Cardiac muscle cell (in vitro differentiated cells and primary cell): ENCODE data around the gene IFT81. TPM values are rescaled to one million over a fixed set of nuclear protein-coding genes. Genes with fewer than 3 reads are reported as not detected.

Experiments used
- DNase-seq, 2 donors: peaks; one replicate each; pipeline versions ENCODE4 v3.0.0 to v3.0.0-alpha.2; 2010 to 2017; ENCODE audit warnings: low read depth in 1 of 2, low spot score in 1 of 2
- H3K27ac ChIP-seq: fragments of 200-600 bp; sonication (generic); 2 replicates; pipeline ENCODE4 v1.5.1; 2016
- H3K27me3 ChIP-seq: fragments of 200-600 bp; sonication (generic); 2 replicates; pipeline ENCODE4 v1.6.0; 2016; ENCODE audit warnings: control low read depth
- H3K36me3 ChIP-seq: fragments of 200-600 bp; sonication (generic); 2 replicates; pipeline ENCODE4 v1.5.1; 2016; ENCODE audit warnings: control low read depth
- H3K4me1 ChIP-seq: fragments of 200-600 bp; sonication (generic); 2 replicates; pipeline ENCODE4 v1.8.1; 2017; ENCODE audit warnings: low read depth, mild to moderate bottlenecking, mixed run types
- H3K4me3 ChIP-seq: fragments of 200-600 bp; sonication (generic); 2 replicates; pipeline ENCODE4 v1.5.1; 2016; ENCODE audit warnings: mild to moderate bottlenecking
- H3K9me3 ChIP-seq: fragments of 200-600 bp; sonication (generic); 2 replicates; pipeline ENCODE4 v1.5.1; 2017; ENCODE audit warnings: low read depth, mild to moderate bottlenecking, control low read depth
- CTCF ChIP-seq: IDR thresholded peaks from 2 replicates; pipeline ENCODE4 v1.5.1; 2012; ENCODE audit warnings: low read depth, mild to moderate bottlenecking, low read length
- polyA plus RNA-seq: library from polyadenylated mRNA; unstranded; fragments of >200 nt; fragmentation: Nextera tagmentation; extraction: Ambion mirVana; gene quantifications from 2 replicates; pipeline ENCODE4 v1.2.1, GENCODE V29; 2016
- total RNA-seq: library from RNA; depleted of rRNA; stranded (reverse); fragments of >200 nt; gene quantifications from 2 replicates; pipeline ENCODE4 v1.2.3, GENCODE V29; 2016

Gene IFT81
- total and polyA plus RNA-seq, 2 experiments from 2014 or later, result 30.0 to 42.6 TPM

DNA sequence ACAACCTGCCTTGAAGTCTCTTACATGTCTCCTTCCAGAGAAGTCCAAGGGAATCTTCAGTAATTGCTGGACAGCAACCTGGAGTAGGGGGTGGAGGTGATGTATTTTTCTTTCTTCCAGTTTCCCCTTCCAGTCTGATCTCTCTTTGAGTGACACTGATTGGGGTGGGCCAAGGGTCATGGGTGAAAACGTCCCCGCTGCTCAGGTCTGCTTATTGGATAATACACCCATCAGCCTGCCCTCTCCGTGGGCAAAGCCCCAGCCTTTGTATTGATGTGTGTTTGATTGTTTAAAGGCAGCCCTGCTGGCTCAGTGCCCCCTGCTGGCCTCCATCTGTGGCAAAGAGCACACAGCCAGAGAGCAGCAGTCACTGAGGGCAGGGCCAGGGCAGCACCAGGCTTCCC is 121.2 kb downstream of the IFT81 start:
- Histone ChIP-seq H3K9me3 (no peaks in the 10 kb centered on the region), H3K4me1 (peaks cover 60% of the 10 kb centered on the region), H3K4me3 (no peak overlapping the region), H3K27ac (no peak overlapping the region), H3K27me3 (no peaks in the 10 kb centered on the region), H3K36me3 (no peaks in the 10 kb centered on the region)
- TF ChIP-seq CTCF, result peak; percentile 51
- no peak for DNase-seq

DNA sequence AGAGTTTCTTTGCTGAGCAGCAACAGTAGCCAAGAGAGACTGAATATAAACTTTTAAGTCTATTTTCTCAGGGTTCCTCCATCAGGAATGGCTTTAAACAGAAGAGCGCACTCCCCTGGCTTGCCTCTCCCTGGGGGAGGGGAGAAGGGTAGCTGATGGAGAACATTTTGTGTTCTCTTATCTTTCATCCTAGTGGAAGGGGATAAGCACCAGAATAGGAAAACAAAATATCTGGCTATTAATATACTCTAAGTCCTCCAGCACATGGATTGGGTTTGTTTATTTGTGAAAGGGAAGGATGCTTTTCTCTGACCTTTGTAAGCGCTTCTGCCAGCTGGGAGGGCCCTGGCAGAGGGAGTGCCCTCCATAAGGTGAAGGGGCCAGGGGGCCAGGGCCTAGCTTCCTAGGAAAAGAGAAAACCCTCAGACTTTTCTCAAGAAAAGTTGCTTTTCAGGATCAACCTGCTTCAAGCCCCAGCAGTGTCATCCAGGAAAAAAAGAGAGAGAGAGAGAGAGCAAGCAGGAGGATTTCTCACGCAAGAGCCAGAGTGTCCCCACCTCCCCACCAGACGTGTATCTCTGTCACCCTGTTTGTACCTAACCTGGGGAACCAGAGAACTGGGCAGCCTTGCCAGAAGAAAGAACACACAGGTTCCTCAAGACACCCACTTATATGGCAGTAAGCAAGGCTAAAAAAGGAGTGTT is 122.6 kb downstream of the IFT81 start:
- Histone ChIP-seq H3K27ac (peak overlapping the region; percentile 84), H3K27me3 (no peaks in the 10 kb centered on the region), H3K4me3 (no peak overlapping the region), H3K36me3 (no peaks in the 10 kb centered on the region), H3K9me3 (no peaks in the 10 kb centered on the region), H3K4me1 (peaks cover 59% of the 10 kb centered on the region)
- DNase-seq, result no peak
- TF ChIP-seq CTCF, result no peak

DNA sequence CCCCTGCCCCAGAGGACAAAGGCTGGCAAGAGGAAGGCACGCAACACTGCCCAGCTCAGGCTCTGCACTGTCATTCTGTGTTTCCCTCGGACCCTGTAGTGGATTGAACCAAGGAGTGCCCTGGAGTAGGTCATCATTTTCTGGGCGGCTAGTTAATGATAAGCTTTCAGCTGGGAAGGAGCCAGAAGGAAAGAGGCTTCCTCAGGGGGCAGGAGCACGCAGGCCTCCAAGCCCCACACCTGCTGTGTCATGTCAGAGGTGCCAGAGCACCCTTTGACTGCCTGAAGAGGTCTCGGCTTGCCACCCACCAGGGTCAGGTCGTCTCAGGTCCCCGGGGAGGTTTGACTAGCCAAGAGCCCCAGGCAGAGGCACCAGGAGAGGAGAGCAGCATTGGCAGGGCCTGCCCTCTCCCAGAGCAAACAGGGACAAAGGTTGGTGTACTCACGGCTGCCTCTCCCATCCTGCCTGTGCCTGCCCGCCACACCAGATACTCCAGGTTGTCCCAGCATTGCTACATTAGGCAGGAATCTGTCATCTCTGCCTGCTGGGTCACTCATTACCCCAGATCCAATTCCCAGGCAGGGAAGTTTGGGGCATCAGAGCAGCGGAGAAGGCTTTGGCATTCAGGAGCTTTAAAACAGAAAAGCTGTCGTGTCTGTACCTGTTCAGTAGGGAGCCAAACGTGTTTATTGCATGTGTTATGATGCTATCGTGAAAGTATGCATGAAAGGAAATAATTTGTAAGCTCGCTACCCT is 123.4 kb downstream of the IFT81 start:
- TF ChIP-seq CTCF, result no peak
- peak overlapping the region; percentile 84 for H3K27ac ChIP-seq
- H3K4me1 ChIP-seq, result peaks cover 65% of the 10 kb centered on the region

DNA sequence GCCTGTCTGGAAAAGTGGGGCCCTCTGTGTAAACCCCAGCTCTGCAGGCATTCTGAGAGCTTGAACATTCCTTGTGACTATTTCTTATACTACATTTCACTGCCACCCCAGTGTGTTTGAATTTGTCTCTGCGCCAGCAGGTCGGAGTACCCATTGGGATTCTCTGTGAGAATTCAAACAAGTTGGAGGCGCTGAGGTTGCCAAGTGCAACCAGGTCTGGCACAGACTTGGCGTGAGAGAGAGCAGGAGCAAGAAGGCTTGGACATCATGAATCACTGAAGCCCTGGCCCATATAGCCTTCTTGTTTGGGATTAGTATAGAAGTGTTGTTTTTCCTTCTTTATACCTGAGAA is 123.9 kb downstream of the IFT81 start:
- peak overlapping the region; percentile 84 for H3K27ac ChIP-seq
- peaks cover 70% of the 10 kb centered on the region for H3K4me1 ChIP-seq

More for the DNA sequence above, 123.4 kb downstream of the IFT81 start:
- Histone ChIP-seq H3K4me3 (no peak overlapping the region), H3K9me3 (no peaks in the 10 kb centered on the region), H3K36me3 (no peaks in the 10 kb centered on the region), H3K27me3 (no peaks in the 10 kb centered on the region)
- no peak for DNase-seq

DNA sequence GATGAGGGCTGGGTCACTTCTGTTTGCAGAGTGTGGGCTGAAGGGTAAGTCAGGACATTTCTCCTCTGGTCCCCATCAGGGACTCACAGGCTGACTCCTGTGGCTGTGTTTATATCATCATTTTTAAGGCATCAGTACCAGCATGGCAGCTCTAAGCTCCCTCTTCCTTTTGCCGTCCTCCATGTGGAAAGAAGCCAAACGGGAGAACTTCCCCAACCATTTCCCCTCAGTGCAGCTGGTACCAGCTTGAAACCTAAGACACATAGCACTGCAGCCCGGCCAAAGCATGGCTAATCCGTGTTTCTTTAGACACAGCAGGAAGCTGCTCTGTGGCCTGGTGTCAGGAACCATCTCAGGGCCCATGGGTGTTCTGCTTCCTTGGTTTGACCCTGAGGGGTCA is 124.9 kb downstream of the IFT81 start:
- peak overlapping the region; percentile 11 for H3K27ac ChIP-seq
- H3K4me1 ChIP-seq, result peaks cover 72% of the 10 kb centered on the region
- no peaks in the 10 kb centered on the region for H3K27me3 ChIP-seq
- H3K4me3 ChIP-seq, result no peak overlapping the region
- H3K36me3 ChIP-seq, result no peaks in the 10 kb centered on the region
- DNase-seq, result no peak
- H3K9me3 ChIP-seq, result no peaks in the 10 kb centered on the region
- no peak for TF ChIP-seq CTCF

More for the DNA sequence above, 123.9 kb downstream of the IFT81 start:
- DNase-seq, result no peak
- Histone ChIP-seq H3K9me3 (no peaks in the 10 kb centered on the region), H3K36me3 (no peaks in the 10 kb centered on the region), H3K27me3 (no peaks in the 10 kb centered on the region), H3K4me3 (no peak overlapping the region)
- no peak for TF ChIP-seq CTCF
